Skeletal muscle cell (primary cell): ENCODE results near the gene DCLK1.

Source experiments
- DNase-seq: peaks from one replicate; pipeline ENCODE4 v3.0.0-alpha.2; 2010; ENCODE audit warnings: low read depth
- H3K4me3 ChIP-seq: 2 replicates; pipeline ENCODE4 v1.5.1; 2011; ENCODE audit warnings: low read depth, mild to moderate bottlenecking, control low read depth, low read length, moderate library complexity

DCLK1 gene

DNA sequence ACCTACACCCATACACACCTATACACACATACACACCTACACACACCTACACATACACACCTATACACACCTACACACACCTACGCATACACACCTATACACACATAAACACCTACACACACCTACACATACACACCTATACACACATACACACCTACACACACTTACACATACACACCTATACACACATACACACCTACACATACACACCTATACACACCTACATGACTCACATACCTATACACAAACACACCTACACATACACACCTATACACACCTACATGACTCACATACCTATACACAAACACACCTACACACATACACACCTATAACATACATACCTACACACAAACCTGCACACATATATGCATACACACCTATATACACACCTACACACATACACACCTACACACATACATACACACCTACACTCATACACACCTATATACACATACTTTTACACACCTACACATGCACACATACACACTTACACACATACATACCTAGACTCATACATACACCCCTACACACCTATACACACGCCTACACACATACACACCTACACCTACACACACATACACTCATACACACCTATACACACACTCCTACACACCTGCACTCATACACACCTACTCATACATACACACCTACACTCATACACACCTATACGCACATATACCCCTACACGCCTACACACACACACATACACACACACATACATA, 368.0 kb downstream of the DCLK1 start:
- H3K4me3 ChIP-seq, result no peak overlapping the region
- DNase-seq, result no peak

- no peak for DNase-seq
- no peak overlapping the region for H3K4me3 ChIP-seq
Measured at GRCh38 chr13:35761440-35762252, 369.5 kb downstream of the DCLK1 start.

GRCh38 chr13:35760735-35761281, 370.4 kb downstream of the DCLK1 start:
- DNase-seq, result no peak
- no peak overlapping the region for H3K4me3 ChIP-seq

DNA sequence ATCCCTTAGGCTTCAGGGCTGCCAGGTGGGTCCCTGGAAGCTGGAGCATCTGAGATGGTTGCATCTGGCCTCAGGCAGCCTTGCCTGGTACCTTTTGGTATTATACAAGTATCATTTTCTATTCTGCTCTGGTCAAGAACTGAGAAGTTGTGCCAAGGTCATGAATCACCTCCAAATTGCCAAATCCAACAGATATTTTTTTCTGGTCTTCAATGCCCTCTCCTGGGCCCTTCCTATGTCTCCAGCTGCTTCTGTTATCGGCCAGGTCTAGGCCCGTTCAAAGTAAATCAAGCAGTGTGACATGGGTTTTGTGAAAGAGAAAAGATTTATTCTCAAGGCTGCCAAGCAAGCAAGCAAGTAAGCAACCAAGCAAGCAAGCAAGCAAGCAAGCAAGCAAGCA, 383.6 kb downstream of the DCLK1 start:
- no peak overlapping the region for H3K4me3 ChIP-seq
- DNase-seq, result no peak

GRCh38 chr13:35744566-35745178, 386.5 kb downstream of the DCLK1 start:
- no peak for DNase-seq
- H3K4me3 ChIP-seq, result no peak overlapping the region

GRCh38 chr13:35744144-35744543, 387.0 kb downstream of the DCLK1 start:
- no peak overlapping the region for H3K4me3 ChIP-seq
- DNase-seq, result no peak

DNA sequence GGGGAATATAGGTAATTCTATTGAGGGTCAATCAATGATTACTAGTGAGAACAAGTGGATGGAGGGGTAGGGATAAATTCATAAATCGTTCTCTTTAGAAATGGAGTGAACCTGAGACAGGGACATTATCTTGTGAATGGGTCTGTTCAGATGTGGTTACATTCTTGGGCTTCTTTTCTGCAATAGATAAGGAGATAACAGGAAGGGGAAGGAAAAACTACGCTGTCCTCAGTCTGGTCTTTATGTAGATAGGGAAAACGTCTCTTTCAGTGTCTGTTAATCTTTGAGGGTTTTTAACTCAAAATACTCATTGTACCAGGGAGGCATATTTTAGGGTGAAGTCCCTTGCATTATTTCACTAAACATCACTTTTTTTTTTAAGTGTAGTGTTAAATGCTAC, 388.0 kb downstream of the DCLK1 start:
- no peak for DNase-seq
- no peak overlapping the region for H3K4me3 ChIP-seq

DNA sequence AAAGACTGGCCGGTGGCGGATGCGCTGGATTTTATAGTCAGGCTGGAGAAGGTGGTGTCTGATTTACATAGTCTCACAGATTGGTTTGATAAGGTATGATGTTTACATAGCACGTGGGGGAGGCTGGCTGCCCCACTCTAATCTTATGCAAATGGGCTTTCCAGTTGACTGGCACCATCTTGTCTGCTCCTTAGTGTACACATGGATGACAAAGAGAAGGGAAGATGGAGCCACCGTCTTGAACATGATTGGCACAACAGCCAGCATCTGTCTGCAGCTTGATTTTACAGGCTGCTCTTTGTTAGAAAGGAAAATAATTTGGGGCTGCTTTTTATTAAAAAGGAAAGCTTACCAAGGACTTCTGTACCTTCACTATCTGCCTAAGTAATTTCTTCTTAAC, 389.5 kb downstream of the DCLK1 start:
- no peak overlapping the region for H3K4me3 ChIP-seq
- DNase-seq, result no peak

DNA sequence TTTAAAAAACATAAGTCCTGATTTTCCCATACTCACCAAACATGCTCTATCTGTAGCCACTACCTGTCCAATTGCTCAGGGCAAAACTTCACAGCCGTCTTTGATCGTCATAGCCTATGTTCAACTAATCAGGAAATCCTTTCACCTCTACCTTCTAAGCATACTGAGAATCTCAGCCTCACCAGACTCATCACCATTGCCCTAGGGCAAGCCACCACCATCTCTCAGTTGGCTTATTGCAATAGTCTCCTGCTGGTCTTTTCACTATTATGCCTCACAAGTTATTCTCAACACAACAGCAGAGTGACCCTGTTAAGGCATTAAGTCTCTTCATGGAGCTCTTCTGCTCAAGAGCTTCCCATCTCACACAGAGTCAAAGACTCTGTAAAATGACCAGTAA, 394.3 kb downstream of the DCLK1 start:
- no peak for DNase-seq

DNA sequence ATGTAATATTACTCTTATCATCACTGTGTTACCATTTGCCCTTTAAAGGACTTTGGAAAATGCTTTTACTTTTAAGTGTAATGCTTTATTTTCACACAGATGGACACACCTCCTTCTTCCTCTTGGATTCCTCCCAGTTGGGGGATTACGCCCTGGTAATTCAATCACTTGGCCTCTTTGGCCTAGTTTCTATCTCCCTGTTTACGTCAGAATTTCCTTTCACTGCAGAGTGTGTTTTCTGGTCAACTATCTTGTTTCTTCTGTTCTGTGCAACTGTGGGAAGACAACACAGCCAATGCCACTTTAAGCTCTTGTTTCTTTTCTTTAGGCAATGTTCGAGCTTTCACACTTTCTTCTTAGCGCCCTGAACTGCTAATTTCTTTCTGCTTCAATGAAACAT, 397.4 kb downstream of the DCLK1 start:
- no peak for DNase-seq
- no peak overlapping the region for H3K4me3 ChIP-seq

More for the DNA sequence above, 394.3 kb downstream of the DCLK1 start:
- H3K4me3 ChIP-seq, result no peak overlapping the region

- DNase-seq, result no peak
- H3K4me3 ChIP-seq, result no peak overlapping the region
Measured at GRCh38 chr13:35732565-35732964, 398.6 kb downstream of the DCLK1 start.

DNA sequence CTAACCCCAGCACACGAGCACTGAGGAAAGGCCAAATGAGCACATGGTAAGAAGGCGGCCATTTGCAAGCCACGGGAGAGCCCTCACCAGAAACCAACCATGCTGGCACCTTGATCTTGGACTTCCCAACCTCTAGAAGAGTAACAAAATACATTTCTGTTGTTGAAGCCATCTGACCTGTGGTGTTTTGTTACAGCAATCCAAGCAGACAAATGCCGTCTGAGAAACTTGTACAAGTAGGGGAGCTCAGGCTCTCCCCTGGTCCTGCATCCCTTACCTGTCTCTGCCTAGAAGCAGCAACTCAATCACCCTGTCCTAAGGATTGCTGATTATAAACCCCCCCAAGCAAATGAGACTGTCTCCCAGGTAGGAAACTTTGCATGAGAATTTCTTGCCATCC, 399.7 kb downstream of the DCLK1 start:
- H3K4me3 ChIP-seq, result no peak overlapping the region
- no peak for DNase-seq

- DNase-seq, result no peak
- H3K4me3 ChIP-seq, result no peak overlapping the region
Measured at GRCh38 chr13:35729926-35730627, 401.1 kb downstream of the DCLK1 start.

GRCh38 chr13:35727881-35728280, 403.3 kb downstream of the DCLK1 start:
- DNase-seq, result no peak
- H3K4me3 ChIP-seq, result no peak overlapping the region

- no peak for DNase-seq
- no peak overlapping the region for H3K4me3 ChIP-seq
Measured at GRCh38 chr13:35724446-35724845, 406.7 kb downstream of the DCLK1 start.

- DNase-seq, result no peak
- H3K4me3 ChIP-seq, result no peak overlapping the region
Measured at GRCh38 chr13:35723821-35724220, 407.4 kb downstream of the DCLK1 start.

DNA sequence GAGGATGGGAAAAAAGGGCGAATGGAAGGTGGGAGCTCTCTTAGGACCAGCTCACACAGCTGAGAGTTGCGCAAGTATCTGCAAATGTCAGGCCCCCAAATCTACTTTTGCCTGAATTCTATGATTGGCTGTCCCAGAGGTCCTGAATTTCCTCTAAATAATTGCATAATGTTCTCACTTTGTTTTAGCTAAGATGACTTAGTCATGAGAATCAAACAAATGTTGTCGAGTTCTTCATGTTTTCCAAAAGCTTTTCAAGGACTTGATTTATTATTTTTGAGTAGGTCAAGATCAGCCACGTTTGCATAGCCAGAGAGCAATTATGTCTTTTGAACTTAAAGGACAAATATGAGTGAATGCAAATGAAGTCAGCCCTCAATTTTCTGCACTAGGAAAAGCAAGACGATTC, 408.1 kb downstream of the DCLK1 start:
- peak; percentile 75 for DNase-seq
- no peak overlapping the region for H3K4me3 ChIP-seq

- DNase-seq, result no peak
Measured at GRCh38 chr13:35722458-35723052, 408.6 kb downstream of the DCLK1 start.

More at GRCh38 chr13:35722458-35723052, 408.6 kb downstream of the DCLK1 start:
- no peak overlapping the region for H3K4me3 ChIP-seq
